NCI-H446 treated with DMSO at 0.1 percent for 48 hours (cell line): ENCODE data around the gene LGI1.

Experiments used
- DNase-seq: peaks from one replicate; lab custom pipeline; 2025; lab: John Stamatoyannopoulos, UW

LGI1 gene

DNA sequence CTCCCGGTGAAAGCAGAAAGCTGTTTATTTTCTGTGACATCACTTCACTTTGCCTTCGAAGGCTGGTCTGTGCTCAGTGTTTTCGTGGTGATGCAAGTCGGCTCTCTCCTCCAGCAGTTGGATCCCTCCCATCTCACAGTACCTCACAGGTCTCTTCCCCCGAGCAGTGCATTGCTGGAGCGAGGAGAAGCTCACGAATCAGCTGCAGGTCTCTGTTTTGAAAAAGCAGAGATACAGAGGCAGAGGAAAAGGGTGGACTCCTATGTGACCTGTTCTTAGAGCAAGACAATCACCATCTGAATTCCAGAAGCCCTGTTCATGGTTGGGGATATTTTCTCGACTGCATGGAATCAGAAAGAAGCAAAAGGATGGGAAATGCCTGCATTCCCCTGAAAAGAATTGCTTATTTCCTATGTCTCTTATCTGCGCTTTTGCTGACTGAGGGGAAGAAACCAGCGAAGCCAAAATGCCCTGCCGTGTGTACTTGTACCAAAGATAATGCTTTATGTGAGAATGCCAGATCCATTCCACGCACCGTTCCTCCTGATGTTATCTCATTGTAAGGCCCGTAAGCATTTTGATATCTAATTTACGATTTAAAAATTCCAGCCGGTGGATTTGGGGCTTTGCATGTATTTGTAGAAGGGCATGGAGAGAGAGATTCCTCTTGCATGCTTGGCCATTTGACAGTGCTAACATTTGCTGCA lies at the start of gene LGI1:
TSS of gene LGI1 (plus strand) at position 136 of the 707 bp plus-strand sequence. CDS start at position 345, 209 bp downstream.
- no peak for DNase-seq

DNA sequence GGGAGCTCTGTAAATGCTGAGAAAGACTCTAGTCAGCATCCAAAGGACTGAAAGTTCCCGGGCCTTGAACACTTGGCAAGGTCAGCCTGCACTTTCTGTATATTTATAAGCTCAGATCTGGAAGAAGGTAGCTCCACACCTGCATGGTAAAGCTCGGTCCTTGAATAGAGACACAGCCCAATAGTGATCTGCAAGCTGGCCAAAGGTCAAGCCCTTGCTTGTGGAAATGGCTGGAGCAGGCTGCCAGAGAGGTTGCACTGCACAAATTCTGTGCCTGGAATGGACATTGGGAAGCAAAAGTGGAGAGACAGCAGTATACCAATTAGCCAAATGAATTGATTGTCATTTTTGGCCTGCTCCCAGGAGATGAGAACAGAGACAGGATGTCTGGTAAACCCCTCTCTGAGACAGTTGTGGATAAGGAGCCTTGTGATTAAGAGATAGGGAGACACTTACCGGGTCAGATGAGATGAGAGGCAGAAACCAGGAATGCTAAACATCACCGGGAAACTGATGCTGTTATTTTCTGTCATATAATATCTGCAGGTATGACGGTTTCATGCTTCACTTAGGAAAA lies 47.3 kb upstream of the LGI1 start:
- DNase-seq = no peak

DNA sequence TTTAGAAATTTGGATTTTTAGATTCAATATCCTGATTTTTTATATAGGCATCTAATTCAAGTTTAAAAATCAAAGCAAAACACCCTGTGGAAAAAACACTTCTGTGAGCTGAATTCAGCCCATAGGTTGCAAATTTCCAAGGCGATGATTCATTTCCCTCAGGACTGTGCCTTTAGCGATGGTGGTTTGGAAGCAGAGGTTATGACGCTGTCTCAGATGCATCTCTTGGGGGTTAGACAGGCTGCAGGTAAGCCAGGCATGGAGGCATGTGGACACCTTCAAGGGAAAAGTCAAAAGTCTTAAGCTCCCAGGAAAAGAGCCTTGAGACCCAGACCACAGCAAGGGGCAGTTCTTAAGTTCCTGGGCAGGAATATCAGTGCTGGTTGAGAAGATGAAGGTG lies 45.8 kb upstream of the LGI1 start:
- DNase-seq = no peak

DNA sequence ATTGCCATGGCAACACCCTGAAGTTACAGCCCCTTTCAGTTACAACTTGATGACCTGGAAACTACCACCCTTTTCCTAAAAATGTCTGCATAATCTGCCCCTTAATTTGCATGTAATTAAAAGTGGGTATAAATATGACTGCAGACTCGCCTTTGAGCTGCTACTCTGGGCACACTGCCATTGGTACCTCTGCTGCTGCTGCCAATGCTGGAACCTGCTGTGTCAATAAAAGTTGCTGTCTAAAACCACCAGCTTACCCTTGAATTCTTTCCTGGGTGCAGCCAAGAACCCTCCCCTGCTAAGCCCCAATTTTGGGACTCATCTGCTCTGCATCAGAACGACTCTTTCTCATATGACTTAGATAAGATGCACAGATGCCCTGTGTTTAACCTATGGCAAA lies 45.1 kb upstream of the LGI1 start:
- DNase-seq = no peak

DNA sequence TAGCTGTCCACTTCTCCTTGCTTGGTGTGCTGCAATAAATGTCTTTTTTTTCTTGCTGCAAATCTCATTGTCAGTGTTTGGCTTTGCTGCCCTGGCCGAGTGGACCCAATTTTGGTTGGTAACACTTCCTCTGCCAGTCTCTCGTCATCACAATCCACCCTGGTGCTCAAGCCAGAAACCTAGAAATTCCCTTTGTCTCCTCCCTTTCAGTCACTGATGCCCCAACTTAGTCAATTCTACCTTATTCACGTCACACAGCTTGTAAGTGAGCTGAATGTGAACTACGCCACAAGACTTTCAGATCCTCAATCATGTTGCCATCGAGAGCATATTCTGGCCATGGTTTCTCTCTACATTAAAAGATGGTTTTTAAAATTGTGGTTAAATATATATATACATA lies 42.4 kb upstream of the LGI1 start:
- DNase-seq = no peak

DNA sequence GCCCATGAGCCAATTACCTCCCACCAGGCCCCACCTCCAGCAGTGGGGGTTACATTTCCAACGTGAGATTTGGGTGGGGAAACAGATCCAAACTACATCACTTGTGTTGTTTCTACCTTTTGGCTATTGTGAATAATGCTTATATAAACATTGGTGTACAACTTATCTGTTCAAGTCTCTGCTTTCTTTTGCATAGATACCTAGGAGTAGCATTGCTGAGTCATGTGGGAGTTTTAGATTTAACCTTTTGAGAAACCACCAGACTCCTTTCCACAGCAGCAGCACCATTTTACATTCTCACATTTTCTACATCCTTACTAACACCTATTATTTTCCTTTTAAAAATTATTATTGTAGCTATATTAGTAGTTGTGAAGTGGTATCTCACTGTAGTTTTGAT lies 41.0 kb upstream of the LGI1 start:
- DNase-seq = no peak

DNA sequence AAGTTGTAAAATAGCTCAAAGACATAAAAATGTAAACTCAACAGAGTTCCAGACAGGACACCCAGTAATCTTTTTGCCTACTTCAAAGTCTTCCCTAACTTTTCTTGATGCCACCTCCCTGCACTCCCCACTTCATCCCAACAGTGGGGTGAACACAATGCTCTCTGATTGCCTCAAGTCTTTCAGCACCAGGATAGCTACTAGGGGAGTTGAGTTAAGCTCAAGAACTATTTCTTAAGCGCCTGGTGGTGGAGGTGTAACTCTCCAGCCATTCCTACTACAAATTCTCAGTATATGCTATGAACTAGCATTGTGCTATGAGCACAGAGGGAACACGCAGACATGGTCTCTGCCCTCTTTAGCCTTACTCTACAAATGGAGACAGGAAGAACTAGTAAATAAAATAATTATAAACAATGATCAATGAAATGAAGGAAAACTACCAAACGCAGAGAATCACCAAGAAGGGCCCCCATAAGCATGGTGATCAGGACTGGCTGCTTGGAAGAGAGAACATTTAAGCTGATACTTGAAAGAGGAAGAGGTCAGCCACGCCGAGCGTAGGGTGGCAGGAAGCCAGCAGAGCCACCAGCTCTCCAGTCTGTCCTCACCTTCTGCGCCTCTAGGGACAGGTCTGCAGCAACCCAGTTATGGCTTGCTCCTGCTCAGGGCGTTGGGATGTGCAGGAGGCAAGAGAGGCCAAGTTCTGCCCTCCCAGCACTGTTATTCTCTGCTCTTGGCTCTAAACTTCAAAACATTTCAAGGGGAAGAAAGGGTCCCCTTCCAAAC lies 38.6 kb upstream of the LGI1 start:
- DNase-seq = no peak

DNA sequence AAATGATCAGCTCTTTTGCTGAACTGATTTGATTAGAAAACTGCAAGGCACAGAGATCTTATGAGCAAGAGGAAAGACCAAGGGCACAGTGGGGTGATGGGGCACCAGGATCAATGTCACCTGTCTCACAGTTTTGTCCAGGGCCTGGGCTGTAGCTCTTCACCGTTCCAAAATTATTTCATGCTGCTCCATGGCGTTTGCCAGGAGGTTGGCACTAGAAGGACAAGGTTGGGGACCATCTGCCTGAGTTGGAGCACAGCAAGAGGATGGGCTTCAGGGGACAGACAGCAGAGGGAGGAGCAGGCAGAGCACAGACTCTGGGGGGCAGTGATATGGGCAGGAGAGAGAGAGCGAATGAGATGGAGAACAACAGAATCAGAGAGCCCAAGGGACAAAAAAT lies 37.8 kb upstream of the LGI1 start:
- DNase-seq = no peak

DNA sequence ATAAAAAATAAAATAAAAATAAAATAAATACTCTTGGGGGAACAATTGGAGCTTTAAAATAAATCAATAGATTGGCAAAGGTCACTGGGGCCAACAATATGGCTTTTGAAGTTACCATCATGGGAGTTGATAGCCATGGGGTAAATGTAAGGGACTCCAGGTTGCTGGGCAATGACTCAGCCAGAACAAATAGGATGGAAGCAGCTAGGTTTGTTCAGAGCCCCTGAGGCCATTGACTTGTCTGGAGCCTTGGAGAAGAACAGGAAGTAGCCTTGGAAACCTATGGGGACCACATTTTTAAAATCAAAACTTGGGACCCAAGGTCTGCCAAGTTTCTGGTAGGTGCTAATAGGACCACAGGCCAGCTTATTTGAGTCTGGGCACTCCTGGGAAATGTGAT lies 35.2 kb upstream of the LGI1 start:
- DNase-seq = no peak

DNA sequence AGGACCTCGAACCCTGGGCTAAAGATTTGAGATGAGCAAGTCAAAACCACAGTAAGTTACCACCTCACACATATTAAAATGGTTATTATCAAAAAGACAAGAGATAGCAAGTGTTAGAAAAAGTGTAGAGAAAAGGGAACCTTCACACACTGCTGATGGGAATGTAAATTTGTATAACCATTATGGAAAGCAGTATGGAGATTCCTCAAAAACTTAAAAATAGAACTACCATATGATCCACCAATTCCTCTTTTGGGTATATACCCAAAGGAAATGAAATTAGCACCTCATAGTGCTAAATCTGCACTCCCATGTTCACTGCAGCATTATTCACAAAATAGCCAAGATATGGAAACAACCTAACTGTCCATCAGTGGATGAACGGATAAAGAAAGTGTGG lies 34.6 kb upstream of the LGI1 start:
- no peak for DNase-seq

DNA sequence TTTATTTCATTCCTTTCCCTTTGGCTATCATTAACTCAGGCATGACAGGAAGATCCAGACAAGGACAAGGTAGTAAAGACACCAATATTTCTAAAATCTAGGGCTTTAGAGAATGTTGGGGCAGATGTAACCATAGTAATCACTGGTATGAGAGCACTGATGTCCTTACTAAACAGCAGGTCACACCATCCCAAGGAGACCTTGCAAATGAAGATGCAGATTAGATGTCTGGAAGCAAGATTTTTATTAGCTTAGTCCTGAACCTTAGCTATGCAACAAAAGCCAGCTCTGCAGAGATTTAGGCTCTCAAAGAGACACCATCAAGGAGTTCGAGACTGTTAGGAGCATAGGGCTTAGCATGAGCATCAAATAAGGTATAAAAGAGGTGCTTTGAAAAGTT lies 31.7 kb upstream of the LGI1 start:
- no peak for DNase-seq

DNA sequence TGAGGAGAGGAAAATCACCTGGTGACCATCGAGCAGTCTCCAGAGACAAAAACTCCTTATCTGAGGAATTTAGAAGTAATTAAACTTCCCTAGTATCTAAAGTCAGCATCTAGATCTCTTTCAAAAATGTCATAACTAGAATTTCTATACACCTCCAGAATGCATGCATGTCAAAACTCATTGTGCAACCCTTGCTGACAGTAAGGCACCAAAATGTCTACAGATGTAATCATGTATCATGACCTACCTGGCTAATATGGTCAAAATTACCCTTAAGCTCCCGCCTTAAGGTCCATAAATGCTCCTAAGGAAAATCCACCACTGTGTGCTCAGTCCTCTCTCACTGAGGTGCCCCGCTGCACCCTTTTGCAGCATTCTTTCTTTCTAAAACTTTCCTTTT lies 16.4 kb upstream of the LGI1 start:
- no peak for DNase-seq

DNA sequence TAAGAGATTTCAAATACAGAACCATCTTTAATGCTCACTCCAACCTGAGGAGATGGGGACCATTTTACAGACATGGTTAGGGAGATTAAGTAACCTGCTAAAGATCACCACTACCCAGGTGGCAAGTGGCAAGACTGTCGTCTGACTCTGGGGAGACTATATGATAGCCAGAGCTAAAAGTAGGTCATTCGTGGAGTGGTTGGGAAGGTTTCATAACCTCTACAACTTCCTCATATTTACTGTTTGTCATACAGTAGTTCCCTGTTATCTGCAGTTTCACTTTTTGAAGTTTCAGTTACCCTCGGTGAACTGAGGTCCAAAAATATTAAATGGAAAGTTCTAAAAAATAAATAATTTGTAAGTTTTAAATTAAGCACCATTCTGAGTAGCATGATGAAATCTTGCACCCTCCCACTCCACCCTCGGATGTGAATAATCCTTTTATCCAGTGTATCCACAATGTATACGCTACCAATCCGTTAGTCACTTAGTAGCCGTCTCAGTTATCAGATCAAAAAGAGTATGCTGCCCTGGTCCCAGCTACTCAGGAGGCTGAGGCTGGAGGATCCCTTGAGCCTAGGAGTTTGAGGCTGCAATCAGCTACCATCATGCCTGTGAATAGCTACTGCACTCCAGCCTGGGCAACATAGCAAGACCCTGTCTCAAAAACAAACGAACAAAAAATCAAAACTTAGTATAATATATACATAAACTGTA lies 14.9 kb upstream of the LGI1 start:
- no peak for DNase-seq

DNA sequence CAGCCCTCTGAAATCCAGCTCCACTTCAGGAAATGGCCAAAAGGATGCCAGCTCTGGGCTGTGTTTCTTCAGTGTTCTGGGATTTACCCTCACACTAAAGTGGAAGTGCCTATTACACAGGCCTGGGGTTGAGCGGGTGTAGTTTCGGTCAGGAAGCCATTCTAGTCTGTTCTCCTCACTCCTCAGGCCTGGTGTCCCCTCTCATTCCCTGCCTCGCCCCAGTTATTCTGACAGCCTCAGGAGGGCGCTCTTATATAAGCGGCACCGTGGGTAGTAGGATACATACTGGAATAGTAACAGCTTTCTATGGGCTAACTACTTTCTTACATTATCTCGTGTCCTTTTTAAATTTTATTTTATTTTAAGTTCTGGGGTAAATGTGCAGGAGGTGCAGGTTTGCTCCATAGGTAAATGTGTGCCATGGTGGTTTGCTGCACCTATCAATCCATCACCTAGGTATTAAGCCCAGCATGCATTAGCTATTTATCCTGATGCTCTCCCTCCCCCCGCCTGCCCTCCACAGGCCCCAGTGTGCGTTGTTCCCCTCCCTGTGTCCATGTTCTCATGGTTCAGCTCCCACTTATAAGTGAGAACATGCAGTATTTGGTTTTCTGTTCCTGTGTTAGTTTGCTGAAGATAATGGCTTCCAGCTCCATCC lies 12.2 kb upstream of the LGI1 start:
- no peak for DNase-seq

DNA sequence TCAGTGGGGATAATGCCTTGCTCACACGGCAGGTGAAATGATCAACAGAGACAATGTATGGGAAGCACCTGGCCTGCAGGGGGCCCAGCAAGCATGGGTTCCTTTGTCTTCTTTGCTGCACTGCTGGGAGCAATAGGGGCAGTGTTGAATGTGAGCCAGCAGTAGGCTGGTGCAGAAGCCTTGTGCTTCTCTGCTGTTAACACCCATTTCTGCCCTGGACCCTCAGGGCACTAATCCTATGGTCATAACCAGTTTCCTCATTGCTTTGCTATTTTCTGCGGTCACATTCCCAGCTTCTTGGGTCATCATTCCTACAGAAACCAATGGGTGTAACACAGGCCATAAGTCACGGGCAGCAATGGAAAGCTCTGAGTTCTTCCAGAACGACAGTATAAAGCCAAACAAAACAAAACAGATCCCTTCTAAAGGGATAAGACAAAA lies 10.9 kb upstream of the LGI1 start:
- DNase-seq = no peak

DNA sequence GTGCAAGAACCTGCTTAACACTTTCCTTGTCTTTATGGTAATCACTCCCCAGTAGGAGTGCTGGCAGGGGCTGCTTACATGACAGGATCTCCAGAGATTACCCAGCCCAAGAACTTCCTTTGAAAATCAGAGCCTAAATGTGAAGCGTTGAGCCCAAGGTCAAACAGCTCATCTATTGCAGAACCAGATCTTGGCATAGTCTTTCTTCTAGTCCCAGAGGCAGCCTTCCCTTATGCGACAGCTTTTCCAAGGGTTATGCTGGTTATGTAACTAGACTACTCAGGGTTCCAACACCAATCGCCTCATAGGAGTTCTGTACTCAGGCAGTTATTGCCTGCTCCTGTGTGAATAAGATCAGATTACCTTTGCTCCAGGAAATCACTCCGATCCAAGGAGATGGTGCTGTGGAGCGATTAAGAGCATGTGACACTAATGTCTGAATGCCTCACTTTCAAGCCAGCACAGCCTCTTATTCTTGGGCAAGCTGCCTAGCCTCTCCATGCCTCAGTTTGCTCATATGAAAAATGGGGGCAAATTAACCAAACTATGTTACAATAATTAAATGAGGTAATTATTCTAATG lies 8.4 kb upstream of the LGI1 start:
- no peak for DNase-seq

DNA sequence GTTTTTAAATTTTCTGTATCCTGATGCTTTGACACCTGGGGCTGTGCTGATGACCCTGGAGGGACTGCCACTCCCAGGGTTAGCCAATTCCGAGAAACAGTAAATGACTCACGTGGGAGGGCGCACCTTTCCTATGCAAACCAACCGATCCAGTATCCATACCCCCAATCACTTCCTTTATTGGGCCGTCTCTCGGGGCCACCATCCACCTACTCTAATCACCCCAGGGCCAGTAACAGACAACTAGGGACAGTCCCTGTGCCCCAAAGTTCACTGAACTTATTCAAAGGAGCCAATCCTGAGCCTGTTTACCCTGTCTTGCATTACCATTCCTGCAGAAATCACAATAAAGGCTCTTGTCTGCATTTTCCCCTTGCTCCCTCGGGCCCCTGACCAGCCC lies 6.6 kb upstream of the LGI1 start:
- no peak for DNase-seq

DNA sequence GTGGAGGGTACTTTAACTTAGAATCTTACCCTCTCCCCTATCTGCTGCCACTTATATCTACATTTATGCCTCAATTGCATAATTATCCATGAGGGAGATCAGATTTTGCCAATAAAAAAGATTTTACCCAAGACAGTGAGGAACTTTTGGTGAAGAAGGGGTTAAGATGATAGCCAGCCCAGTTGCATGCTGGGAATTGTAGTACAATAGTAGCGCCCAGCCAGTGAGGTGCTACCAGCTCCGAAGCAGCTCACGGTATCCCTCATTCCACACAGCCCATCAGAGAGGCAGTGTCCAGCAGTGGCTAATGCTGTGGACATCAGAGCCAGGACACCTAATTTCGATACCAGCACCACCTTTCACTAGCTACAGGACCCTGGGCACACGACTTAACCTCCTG lies 5.9 kb upstream of the LGI1 start:
- DNase-seq = no peak

DNA sequence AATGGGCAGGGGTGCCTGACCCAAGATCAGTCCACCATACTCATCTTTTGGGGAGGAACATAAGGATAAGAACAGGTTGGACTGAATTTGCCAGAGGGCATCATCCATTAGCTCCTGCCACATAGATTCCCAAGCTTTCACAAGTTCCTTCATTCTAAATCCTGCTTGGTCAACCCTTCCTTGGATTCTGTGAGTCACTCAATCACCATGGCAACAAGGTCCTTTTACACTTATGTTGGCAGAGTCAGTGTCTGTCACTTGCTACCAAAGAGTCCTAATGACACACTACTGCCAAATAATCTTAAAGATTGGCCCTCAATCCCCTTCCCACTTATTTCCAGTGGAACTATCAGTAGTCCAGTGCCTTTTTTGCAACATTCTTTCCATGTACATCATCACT lies 5.0 kb upstream of the LGI1 start:
- no peak for DNase-seq

DNA sequence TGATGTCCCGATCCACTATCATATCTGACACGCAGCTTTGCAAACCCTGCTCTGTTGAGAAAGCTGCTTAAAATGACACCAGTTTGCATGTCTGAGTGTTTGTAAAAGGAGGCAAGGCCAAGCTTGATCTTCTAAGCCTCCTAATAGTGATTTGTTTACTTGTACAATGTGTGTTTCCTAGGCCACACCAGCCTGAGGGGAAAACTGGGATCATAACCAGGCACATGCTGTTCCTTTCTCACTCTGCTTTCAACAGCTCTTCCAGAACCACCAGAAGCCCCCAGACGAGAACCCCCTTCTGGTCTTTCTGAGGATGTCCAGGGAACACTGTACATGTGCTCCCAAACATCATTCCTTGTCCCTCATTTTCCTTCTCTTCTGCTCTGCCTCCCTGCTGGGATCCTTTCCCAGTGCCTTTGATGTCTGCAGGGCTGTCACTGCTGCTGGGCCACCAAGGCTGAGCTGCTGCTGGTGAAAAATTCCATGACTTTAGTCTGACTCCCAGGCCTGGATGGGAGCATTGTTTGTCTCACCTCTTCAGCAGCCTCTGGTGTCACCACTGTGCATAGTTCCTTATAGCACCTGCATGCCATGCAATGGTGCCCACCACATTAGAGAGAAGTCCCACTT lies 4.0 kb upstream of the LGI1 start:
- DNase-seq = no peak

DNA sequence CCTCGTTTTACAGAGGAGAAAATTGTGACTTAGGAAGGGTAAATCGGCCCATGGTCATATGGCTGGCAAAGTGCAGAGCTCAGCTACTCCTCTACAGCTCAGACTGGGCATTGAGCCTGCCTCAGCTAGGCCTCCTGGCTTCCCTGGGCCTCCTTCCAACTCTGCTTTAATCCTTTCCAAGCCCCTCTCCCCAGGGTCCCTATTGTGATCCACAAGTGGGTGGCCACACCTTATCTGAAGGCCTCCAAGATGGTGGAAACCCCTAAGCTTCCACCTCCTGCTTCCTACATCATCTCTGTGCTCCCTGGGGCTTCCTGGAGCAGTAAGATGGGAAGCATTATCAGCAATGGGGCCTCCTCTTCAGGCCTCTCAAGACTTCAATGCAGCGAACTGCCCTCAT lies 3.0 kb upstream of the LGI1 start:
- no peak for DNase-seq
